ENCODE data around the gene CSGALNACT2. TPM values are rescaled to one million over a fixed set of nuclear protein-coding genes. Genes with fewer than 3 reads are reported as not detected.
A peak's percentile ranks its signal among the peaks of the same experiment; 100 is the strongest.

The CSGALNACT2 gene
- total RNA-seq, 1 experiment from 2014 or later: 9.0 TPM

DNA sequence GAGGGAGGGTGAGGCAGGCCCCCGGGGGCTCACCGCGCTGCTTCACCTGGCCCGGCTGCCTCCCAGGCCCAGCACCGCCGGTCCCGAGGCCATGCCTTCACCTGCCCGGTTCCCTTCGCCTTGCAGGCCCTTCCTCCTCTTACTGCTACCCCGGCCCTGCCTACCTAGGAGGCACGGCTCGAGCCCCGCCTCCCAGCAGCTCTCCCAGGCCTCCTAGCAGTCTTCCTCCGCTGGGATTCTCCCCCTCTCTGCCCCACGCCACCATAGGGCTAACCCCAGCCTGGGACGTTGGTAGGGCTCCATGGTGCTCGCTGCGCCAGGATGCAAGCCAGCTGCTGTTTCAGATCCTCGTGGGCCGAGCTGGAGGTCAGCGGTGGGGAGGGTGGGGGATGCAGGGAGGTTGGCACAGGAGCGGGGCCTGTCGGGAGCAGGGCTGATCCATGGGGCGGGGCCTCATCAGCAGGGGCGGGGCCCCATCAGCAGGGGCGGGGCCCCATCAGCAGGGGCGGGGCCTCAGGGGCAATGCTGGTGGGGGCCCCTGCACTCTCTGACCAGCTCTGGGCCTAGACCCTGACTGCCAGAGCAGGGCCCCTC, 65.3 kb downstream of the CSGALNACT2 start:
- in situ Hi-C loops (cut with HindIII; ENCODE audit: low pct_unique_long_range_greater_than_20kb, low sequenced_read_pairs): no loop called here
- no peak for DNase-seq (ENCODE audit: low read depth)

- in situ Hi-C loops (cut with HindIII; ENCODE audit: low pct_unique_long_range_greater_than_20kb, low sequenced_read_pairs): no loop called here
- no peak for DNase-seq (ENCODE audit: low read depth)
Measured at GRCh38 chr10:43204042-43204942, 66.0 kb downstream of the CSGALNACT2 start.

- in situ Hi-C loops (cut with HindIII; ENCODE audit: low pct_unique_long_range_greater_than_20kb, low sequenced_read_pairs): no loop called here
- DNase-seq (ENCODE audit: low read depth): peak; percentile 67
Measured at GRCh38 chr10:43204943-43205671, 66.9 kb downstream of the CSGALNACT2 start.

GRCh38 chr10:43205681-43206390, 67.6 kb downstream of the CSGALNACT2 start:
- DNase-seq (ENCODE audit: low read depth): no peak
- in situ Hi-C loops (cut with HindIII; ENCODE audit: low pct_unique_long_range_greater_than_20kb, low sequenced_read_pairs): no loop called here

DNA sequence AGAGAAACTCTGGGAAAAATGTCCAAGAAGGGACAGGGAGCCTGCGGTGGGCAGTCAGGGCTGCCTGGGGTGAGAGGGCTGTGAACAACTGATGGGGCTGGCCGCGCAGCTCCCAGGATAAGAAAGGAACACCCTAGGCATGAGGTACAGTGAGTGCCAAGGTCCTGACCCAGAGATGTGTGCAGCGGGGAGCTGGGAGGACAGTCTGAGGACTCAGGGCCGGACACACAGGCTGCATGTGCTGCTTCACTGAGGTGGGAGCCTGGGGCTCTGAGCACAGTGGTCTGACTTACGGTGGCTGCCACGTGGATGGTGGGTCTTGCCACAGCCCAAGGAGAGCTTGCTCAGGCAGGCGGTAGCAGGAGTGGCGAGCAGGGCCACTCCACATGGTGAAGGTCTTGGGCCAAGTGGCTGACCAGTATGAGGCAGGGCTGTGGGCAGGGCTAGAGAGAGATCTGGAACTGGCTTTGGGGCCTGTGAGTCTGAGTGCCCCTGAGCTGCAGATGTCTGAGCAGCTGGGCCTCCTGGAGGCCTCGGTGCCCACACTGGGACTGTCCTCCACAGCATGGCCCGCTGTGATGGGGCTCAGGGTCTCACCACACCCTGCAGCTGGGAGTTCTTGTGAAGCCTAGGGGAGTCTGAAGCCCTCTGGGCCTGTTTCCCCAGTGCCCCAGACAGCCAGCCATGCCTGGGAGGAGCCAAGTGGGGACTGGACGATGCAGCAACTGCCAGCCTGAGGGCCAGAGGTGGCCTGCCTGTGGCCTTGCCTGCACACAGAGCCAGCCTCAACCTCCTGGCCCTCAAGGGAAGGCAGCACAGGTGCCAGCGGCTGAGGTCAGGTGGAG, 68.4 kb downstream of the CSGALNACT2 start:
- no peak for DNase-seq (ENCODE audit: low read depth)
- in situ Hi-C loops (cut with HindIII; ENCODE audit: low pct_unique_long_range_greater_than_20kb, low sequenced_read_pairs): no loop called here

DNA sequence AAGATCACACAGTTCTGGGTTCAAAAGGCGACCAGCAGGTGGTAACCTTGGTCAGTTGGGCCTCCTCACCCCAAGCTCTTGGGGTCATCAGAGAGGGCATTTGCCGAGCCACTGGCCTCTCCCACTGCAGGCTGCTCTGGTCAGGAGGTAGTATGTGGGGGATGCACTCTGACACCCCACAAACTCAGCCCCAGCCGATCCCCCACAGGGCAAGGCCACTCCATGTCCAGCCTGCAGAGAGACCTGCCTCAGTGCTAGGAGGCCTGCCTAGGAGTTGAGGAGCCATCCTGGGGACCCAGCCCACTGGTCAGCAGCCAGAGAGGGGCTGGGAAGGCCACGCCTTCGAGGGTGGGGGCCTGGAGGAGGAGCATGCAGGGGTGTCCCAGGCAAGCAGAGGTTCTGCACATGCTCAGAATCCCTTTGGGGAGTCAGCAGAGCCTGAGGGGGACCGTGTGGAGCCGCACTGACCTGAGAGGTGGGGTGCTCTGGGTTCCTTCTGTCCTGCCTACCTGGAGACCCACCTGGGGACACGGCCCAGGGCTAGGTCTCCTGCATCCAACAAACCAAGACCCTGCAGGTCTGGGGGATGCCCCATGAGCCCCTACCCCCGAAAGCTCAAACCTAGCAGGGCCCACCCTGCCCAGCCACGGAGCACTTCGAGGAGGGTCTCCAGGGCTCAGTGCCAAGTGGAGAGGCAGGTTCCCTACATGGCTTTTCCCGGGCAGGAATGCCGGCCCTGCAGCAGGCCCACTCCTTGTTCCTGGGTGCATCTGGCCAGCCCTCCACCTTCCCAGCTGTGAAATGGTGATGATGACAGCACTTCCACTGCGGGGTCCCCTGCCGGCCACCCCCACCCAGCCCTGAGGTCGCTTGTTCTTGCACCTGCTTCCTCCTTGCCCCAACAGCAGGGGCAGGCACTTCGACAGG, 70.2 kb downstream of the CSGALNACT2 start:
- no peak for DNase-seq (ENCODE audit: low read depth)
- in situ Hi-C loops (cut with HindIII; ENCODE audit: low pct_unique_long_range_greater_than_20kb, low sequenced_read_pairs): no loop called here

GRCh38 chr10:43209074-43209455, 70.8 kb downstream of the CSGALNACT2 start:
- in situ Hi-C loops (cut with HindIII; ENCODE audit: low pct_unique_long_range_greater_than_20kb, low sequenced_read_pairs): no loop called here
- DNase-seq (ENCODE audit: low read depth): no peak

DNA sequence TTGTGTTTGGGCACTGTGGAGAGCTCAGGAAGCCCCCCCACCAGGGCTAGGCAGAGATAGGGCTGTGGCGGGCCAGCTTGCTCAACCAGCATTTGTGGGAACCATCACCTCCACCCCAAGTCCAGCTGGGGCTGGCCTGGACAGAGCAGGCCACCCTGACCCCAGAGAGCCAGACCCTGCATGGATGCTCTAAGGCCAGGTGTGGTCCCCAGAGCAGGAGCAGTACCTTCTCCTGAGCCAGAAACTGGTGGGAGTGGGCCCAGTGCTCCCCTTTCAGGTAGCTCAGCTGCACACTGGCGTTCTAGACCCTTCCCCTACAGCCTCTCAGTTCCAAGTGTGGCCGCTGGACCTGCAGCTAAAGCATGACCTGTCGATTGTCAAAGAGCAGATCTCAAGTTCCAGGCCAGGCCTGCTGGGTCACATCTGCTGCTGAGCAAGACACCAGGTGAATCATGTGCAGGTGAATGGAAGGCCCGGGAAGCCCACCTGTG, 71.5 kb downstream of the CSGALNACT2 start:
- no peak for DNase-seq (ENCODE audit: low read depth)

DNA sequence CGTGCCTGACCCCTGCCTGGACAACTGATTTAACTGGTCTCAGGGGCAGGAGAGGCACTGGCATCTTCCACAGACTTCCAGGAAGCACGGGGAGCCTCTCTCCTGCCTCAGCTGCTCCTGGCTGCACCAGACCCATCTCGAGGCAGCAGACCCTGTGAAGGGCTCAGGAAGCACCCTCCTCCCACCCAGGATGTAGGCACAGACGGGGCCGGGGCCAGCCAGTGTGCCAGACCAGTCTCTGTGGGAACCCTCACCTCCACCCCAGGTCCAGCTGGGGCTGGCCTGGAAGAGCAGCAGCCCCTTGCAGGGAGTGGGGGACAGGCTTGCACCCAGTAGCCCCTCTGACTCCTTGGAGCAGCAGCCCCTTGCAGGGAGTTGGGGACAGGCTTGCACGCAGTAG, 72.3 kb downstream of the CSGALNACT2 start:
- in situ Hi-C loops (cut with HindIII; ENCODE audit: low pct_unique_long_range_greater_than_20kb, low sequenced_read_pairs): no loop called here
- no peak for DNase-seq (ENCODE audit: low read depth)

More for the DNA sequence above, 71.5 kb downstream of the CSGALNACT2 start:
- in situ Hi-C loops (cut with HindIII; ENCODE audit: low pct_unique_long_range_greater_than_20kb, low sequenced_read_pairs): no loop called here

DNA sequence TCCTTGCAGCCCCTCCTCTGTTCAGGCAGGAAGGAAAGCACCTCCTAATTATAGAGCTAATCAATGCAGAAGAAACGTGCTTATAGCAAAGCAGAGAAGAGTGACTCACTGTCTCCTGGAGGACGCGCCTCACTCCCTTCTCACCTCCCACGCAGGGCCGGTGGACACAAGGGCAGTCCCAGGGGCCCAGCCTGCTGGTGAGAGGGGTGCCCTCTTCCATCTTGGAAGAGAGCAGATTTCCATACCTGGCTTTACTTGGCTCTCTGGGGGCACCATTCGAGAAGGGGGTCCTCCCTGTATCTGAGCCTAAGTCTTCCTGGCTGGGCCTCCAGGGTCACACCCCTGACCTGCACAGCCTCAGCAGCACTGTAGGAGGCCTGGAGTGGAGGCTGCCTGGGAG, 72.8 kb downstream of the CSGALNACT2 start:
- DNase-seq (ENCODE audit: low read depth): no peak
- in situ Hi-C loops (cut with HindIII; ENCODE audit: low pct_unique_long_range_greater_than_20kb, low sequenced_read_pairs): no loop called here

DNA sequence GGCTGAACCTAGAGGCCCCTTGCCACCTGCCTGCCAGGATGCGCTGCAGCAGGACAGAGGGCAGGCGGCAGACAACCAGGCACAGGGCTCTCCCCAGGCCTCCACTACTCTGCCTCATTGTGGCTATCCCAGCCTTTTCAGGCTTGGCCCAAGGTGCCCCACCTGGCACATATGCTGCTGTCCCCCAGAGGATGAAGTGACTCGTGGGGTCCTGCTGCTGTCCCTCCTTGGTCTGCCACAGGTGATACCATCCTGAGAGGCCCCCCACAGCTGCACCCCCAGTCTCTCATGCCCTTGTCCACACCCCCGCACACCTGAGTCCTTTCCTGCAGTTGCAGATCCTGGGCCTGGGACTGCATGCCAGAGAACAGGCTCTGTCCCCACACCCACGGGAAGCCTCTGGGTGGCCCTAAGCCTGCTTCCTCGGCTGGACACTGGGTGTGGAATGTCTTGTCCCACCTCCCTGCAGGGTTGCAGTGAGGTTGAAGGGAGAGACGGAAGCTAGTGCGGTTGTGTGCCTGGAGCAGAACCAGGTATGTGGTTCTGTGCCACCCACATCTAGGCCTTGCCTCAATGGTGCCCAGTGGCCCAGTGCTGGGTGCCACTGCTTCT, 73.3 kb downstream of the CSGALNACT2 start:
- no peak for DNase-seq (ENCODE audit: low read depth)
- in situ Hi-C loops (cut with HindIII; ENCODE audit: low pct_unique_long_range_greater_than_20kb, low sequenced_read_pairs): no loop called here

DNA sequence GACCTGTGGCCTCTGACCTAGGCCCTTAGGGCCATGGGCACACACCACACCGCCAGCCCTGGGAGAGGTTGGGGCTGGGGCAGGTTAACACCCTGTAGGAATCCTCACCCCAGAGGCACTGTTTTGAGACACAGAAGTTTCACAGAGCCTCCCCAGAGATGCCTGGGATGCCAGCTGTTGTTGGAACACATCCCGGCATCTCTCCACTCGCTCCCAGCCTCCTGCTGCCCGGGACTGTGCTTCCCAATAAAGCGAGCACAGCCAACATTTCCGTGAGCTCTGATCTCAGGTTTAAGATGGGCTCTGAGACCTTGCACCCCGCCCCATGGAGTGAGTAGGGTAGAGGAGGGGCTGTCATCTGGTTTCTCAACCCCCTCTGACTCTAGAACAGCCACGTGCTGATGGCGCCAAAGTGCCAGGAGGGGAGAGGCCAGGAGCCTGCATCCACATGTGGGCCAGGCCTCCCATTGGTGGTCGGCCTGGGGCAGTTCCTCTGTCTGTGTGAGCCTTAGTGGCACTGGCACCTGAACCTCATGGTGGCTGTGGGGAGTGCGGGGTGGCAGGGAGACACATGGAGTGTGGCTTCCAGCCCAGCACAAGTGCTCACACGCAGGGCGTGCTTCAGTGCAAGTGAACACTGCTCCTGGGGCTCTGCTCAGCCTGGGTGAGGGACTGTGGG, 73.9 kb downstream of the CSGALNACT2 start:
- no peak for DNase-seq (ENCODE audit: low read depth)
- in situ Hi-C loops (cut with HindIII; ENCODE audit: low pct_unique_long_range_greater_than_20kb, low sequenced_read_pairs): no loop called here

DNA sequence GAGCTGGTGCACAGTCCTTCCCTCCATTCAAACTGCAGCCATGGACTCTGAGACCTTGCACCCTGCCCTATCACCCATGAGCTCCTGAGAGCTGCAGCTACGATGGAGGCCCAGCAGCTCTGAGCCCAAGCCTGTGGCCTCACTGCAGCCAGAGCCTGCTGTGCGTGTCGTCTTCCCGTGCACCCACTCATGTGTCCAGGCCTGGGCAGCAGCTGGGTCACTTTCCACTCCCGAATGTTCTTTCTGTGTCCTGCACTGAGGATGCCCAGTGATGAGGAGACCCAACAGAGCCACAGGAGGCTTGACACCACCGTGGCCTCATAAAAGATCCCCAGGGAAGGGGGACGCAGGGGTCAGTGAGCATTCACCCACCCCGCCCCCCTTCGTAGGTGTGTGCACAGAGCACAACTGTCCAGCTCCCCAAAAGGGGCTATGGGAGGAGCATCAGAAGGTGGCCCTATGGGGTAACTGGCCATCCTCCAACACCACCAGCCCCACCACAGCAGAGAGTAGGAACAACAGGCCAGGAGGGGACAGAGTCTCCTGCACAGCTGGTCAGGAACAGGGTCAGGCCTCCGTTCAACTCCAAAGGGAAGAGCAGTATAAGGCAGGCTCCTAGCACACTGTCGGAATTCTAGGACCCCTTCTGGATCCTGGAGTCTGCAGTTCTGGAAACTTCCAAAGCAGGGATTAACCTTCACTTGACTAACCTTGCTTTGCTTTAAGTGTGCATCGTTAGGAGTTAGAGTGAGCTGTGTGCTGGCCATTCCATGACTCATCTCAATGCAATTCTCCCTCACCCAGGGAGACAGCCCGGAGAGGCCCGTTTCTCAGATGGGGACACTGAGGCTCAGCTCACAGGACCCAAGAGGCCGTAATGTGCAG, 76.1 kb downstream of the CSGALNACT2 start:
- DNase-seq (ENCODE audit: low read depth): no peak
- in situ Hi-C loops (cut with HindIII; ENCODE audit: low pct_unique_long_range_greater_than_20kb, low sequenced_read_pairs): no loop called here

DNA sequence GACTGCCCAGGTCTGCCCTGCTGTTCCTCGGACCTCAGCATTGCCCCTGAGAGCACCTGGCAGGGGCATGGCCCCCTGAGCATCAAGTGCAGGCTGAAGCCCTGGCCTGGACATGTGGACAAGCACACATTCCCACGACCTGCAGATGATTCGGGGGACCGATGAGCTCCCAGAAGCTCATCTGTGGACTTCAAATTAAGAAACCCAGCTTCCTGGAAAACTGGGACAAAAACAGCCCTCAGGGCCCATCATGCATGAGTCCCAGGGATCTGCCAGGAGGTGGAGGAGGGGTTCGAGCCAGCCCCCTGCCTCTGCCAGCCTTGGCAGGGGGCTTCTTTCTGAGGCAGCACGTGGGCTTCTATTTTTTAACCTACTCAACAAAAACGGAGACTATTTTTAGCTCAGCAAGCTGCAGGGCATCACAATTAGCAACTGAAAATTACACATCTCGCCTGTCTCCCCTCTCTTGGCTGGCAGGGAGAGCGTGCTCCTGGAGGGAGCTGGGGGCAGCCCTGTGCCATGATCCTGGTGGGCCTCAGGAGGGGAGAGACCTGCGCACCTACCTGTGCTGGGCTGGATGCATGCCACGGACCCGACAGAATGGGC, 76.8 kb downstream of the CSGALNACT2 start:
- in situ Hi-C loops (cut with HindIII; ENCODE audit: low pct_unique_long_range_greater_than_20kb, low sequenced_read_pairs): no loop called here
- DNase-seq (ENCODE audit: low read depth): no peak

Data from Caki2 (cell line).